ENCODE measurements around the gene FOXK2.

FOXK2 gene

GRCh38 chr17:82600731-82601446, 81.4 kb downstream of the FOXK2 start:
- Histone ChIP-seq H3K36me3 (ENCODE audit: control insufficient read depth in 5 of 5, insufficient read depth in 5 of 5, low read length in 5 of 5) (peaks cover 0 to 73% (median 59%) of the 10 kb centered on the region in 5 donors), H3K9ac (ENCODE audit: low read length in 5 of 5) (no peak overlapping the region), H3K27me3 (ENCODE audit: control insufficient read depth in 5 of 5, insufficient read depth in 4 of 5, low read length in 5 of 5) (no peaks in the 10 kb centered on the region), H3K4me3 (ENCODE audit: low read depth in 1 of 5, low read length in 5 of 5) (no peak overlapping the region), H3K4me1 (ENCODE audit: control insufficient read depth in 5 of 5, insufficient read depth in 5 of 5, low read length in 5 of 5) (peaks cover 3 to 42% (median 28%) of the 10 kb centered on the region in 5 donors), H3K27ac (ENCODE audit: low read depth, low read length) (no peak overlapping the region), H3K9me3 (ENCODE audit: control insufficient read depth in 5 of 5, low read length in 5 of 5) (no peaks in the 10 kb centered on the region)

- Histone ChIP-seq H3K36me3 (ENCODE audit: control insufficient read depth in 5 of 5, insufficient read depth in 5 of 5, low read length in 5 of 5) (peaks cover 0 to 72% (median 53%) of the 10 kb centered on the region in 5 donors), H3K27me3 (ENCODE audit: control insufficient read depth in 5 of 5, insufficient read depth in 4 of 5, low read length in 5 of 5) (no peaks in the 10 kb centered on the region), H3K27ac (ENCODE audit: low read depth, low read length) (no peak overlapping the region), H3K9me3 (ENCODE audit: control insufficient read depth in 5 of 5, low read length in 5 of 5) (no peaks in the 10 kb centered on the region), H3K4me3 (ENCODE audit: low read depth in 1 of 5, low read length in 5 of 5) (no peak overlapping the region), H3K9ac (ENCODE audit: low read length in 5 of 5) (no peak overlapping the region), H3K4me1 (ENCODE audit: control insufficient read depth in 5 of 5, insufficient read depth in 5 of 5, low read length in 5 of 5) (peaks cover 3 to 42% (median 28%) of the 10 kb centered on the region in 5 donors)
These were observed 82.0 kb downstream of the FOXK2 start for GRCh38 chr17:82601447-82602000.

GRCh38 chr17:82602487-82602886, 83.0 kb downstream of the FOXK2 start:
- H3K27me3 ChIP-seq (ENCODE audit: control insufficient read depth in 5 of 5, insufficient read depth in 4 of 5, low read length in 5 of 5), result no peaks in the 10 kb centered on the region
- no peak overlapping the region for H3K4me3 ChIP-seq (ENCODE audit: low read depth in 1 of 5, low read length in 5 of 5)
- H3K27ac ChIP-seq (ENCODE audit: low read depth, low read length), result no peak overlapping the region
- no peaks in the 10 kb centered on the region for H3K9me3 ChIP-seq (ENCODE audit: control insufficient read depth in 5 of 5, low read length in 5 of 5)
- H3K4me1 ChIP-seq (ENCODE audit: control insufficient read depth in 5 of 5, insufficient read depth in 5 of 5, low read length in 5 of 5), result peaks cover 3 to 42% (median 28%) of the 10 kb centered on the region in 5 donors
- no peak overlapping the region for H3K9ac ChIP-seq (ENCODE audit: low read length in 5 of 5)
- peaks cover 0 to 63% (median 44%) of the 10 kb centered on the region in 5 donors for H3K36me3 ChIP-seq (ENCODE audit: control insufficient read depth in 5 of 5, insufficient read depth in 5 of 5, low read length in 5 of 5)

- Histone ChIP-seq H3K4me1 (ENCODE audit: control insufficient read depth in 5 of 5, insufficient read depth in 5 of 5, low read length in 5 of 5) (peaks cover 3 to 42% (median 28%) of the 10 kb centered on the region in 5 donors), H3K27ac (ENCODE audit: low read depth, low read length) (peak overlapping the region; percentile 68), H3K9me3 (ENCODE audit: control insufficient read depth in 5 of 5, low read length in 5 of 5) (no peaks in the 10 kb centered on the region), H3K36me3 (ENCODE audit: control insufficient read depth in 5 of 5, insufficient read depth in 5 of 5, low read length in 5 of 5) (peaks cover 0 to 64% (median 44%) of the 10 kb centered on the region in 5 donors), H3K9ac (ENCODE audit: low read length in 5 of 5) (peak overlapping the region in 2 of 5 donors; percentile 26 to 39), H3K4me3 (ENCODE audit: low read depth in 1 of 5, low read length in 5 of 5) (peak overlapping the region in 4 of 5 donors; percentile 23 to 56 (median 48)), H3K27me3 (ENCODE audit: control insufficient read depth in 5 of 5, insufficient read depth in 4 of 5, low read length in 5 of 5) (no peaks in the 10 kb centered on the region)
These were observed 83.6 kb downstream of the FOXK2 start for GRCh38 chr17:82602986-82603710.

DNA sequence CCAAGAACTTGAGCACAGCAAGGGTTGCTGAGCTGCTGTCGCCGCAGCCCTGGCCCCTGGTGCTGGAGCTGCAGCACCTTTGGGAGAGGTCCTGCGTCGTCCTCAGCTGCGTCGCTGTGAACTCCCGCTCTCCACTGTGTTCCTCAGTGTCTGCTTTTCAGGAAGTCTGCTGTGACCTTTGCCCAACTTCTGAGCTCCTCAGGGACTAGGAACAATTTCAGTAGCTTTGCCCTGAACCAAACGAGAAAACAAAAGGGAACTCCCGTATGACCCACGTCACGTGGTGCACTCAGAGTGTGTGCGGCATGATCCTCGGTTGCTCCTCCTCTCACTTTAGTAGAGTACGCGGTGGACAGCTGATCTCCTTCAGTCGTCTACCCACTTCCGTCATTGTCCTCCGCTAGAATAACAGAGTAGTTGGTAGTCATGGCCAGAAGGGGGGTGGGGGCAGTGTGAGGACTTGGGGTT, 84.5 kb downstream of the FOXK2 start:
- peak overlapping the region in 3 of 5 donors; percentile 26 to 39 (median 33) for H3K9ac ChIP-seq (ENCODE audit: low read length in 5 of 5)
- peaks cover 3 to 36% (median 28%) of the 10 kb centered on the region in 5 donors for H3K4me1 ChIP-seq (ENCODE audit: control insufficient read depth in 5 of 5, insufficient read depth in 5 of 5, low read length in 5 of 5)
- no peaks in the 10 kb centered on the region for H3K9me3 ChIP-seq (ENCODE audit: control insufficient read depth in 5 of 5, low read length in 5 of 5)
- peak overlapping the region; percentile 5 to 56 (median 51) for H3K4me3 ChIP-seq (ENCODE audit: low read depth in 1 of 5, low read length in 5 of 5)
- peak overlapping the region; percentile 68 for H3K27ac ChIP-seq (ENCODE audit: low read depth, low read length)
- H3K36me3 ChIP-seq (ENCODE audit: control insufficient read depth in 5 of 5, insufficient read depth in 5 of 5, low read length in 5 of 5), result peaks cover 0 to 61% (median 42%) of the 10 kb centered on the region in 5 donors
- no peaks in the 10 kb centered on the region for H3K27me3 ChIP-seq (ENCODE audit: control insufficient read depth in 5 of 5, insufficient read depth in 4 of 5, low read length in 5 of 5)

DNA sequence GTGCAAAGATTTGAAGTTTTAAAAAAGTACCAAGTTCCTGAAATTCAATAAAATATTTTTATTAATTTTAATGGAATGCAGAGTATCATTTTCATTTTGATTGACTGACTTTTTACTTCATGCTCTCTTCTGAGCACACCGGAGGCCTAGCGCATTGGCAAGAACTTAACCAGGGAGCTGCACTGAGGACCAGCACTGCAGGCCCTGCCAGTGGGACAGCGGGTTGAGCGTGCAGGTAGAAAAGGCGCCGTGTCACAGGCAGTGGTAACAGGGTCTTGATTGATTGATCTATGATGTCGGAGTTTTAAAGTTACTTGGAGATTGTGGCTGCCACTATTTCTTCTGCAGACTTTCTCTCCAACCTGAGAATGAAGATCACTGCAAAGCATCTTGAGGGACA, 85.0 kb downstream of the FOXK2 start:
- peak overlapping the region in 3 of 5 donors; percentile 5 to 56 (median 51) for H3K4me3 ChIP-seq (ENCODE audit: low read depth in 1 of 5, low read length in 5 of 5)
- H3K27me3 ChIP-seq (ENCODE audit: control insufficient read depth in 5 of 5, insufficient read depth in 4 of 5, low read length in 5 of 5), result no peaks in the 10 kb centered on the region
- H3K9me3 ChIP-seq (ENCODE audit: control insufficient read depth in 5 of 5, low read length in 5 of 5), result no peaks in the 10 kb centered on the region
- H3K36me3 ChIP-seq (ENCODE audit: control insufficient read depth in 5 of 5, insufficient read depth in 5 of 5, low read length in 5 of 5), result peaks cover 2 to 64% (median 44%) of the 10 kb centered on the region in 5 donors
- peak overlapping the region; percentile 68 for H3K27ac ChIP-seq (ENCODE audit: low read depth, low read length)
- peaks cover 3 to 31% (median 28%) of the 10 kb centered on the region in 5 donors for H3K4me1 ChIP-seq (ENCODE audit: control insufficient read depth in 5 of 5, insufficient read depth in 5 of 5, low read length in 5 of 5)
- H3K9ac ChIP-seq (ENCODE audit: low read length in 5 of 5), result peak overlapping the region in 1 of 5 donors; percentile 26

GRCh38 chr17:82605939-82606600, 86.5 kb downstream of the FOXK2 start:
- H3K36me3 ChIP-seq (ENCODE audit: control insufficient read depth in 5 of 5, insufficient read depth in 5 of 5, low read length in 5 of 5), result peaks cover 6 to 59% (median 37%) of the 10 kb centered on the region in 5 donors
- no peaks in the 10 kb centered on the region for H3K9me3 ChIP-seq (ENCODE audit: control insufficient read depth in 5 of 5, low read length in 5 of 5)
- H3K27ac ChIP-seq (ENCODE audit: low read depth, low read length), result peak overlapping the region; percentile 2
- H3K4me1 ChIP-seq (ENCODE audit: control insufficient read depth in 5 of 5, insufficient read depth in 5 of 5, low read length in 5 of 5), result peaks cover 3 to 31% (median 28%) of the 10 kb centered on the region in 5 donors
- H3K9ac ChIP-seq (ENCODE audit: low read length in 5 of 5), result no peak overlapping the region
- H3K4me3 ChIP-seq (ENCODE audit: low read depth in 1 of 5, low read length in 5 of 5), result no peak overlapping the region
- H3K27me3 ChIP-seq (ENCODE audit: control insufficient read depth in 5 of 5, insufficient read depth in 4 of 5, low read length in 5 of 5), result no peaks in the 10 kb centered on the region

- H3K4me3 ChIP-seq (ENCODE audit: low read depth in 1 of 5, low read length in 5 of 5), result no peak overlapping the region
- peaks cover 6 to 55% (median 28%) of the 10 kb centered on the region in 5 donors for H3K36me3 ChIP-seq (ENCODE audit: control insufficient read depth in 5 of 5, insufficient read depth in 5 of 5, low read length in 5 of 5)
- no peak overlapping the region for H3K9ac ChIP-seq (ENCODE audit: low read length in 5 of 5)
- no peak overlapping the region for H3K27ac ChIP-seq (ENCODE audit: low read depth, low read length)
- H3K27me3 ChIP-seq (ENCODE audit: control insufficient read depth in 5 of 5, insufficient read depth in 4 of 5, low read length in 5 of 5), result no peaks in the 10 kb centered on the region
- peaks cover under 1 to 10% (median 8%) of the 10 kb centered on the region in 5 donors for H3K4me1 ChIP-seq (ENCODE audit: control insufficient read depth in 5 of 5, insufficient read depth in 5 of 5, low read length in 5 of 5)
- H3K9me3 ChIP-seq (ENCODE audit: control insufficient read depth in 5 of 5, low read length in 5 of 5), result no peaks in the 10 kb centered on the region
These were observed 89.3 kb downstream of the FOXK2 start for GRCh38 chr17:82608816-82609215.

GRCh38 chr17:82609655-82610054, 90.1 kb downstream of the FOXK2 start:
- Histone ChIP-seq H3K36me3 (ENCODE audit: control insufficient read depth in 5 of 5, insufficient read depth in 5 of 5, low read length in 5 of 5) (peaks cover 6 to 59% (median 33%) of the 10 kb centered on the region in 5 donors), H3K9me3 (ENCODE audit: control insufficient read depth in 5 of 5, low read length in 5 of 5) (no peaks in the 10 kb centered on the region), H3K27me3 (ENCODE audit: control insufficient read depth in 5 of 5, insufficient read depth in 4 of 5, low read length in 5 of 5) (no peaks in the 10 kb centered on the region), H3K4me1 (ENCODE audit: control insufficient read depth in 5 of 5, insufficient read depth in 5 of 5, low read length in 5 of 5) (peaks cover 0 to 1% (median under 1%) of the 10 kb centered on the region in 5 donors), H3K27ac (ENCODE audit: low read depth, low read length) (no peak overlapping the region), H3K9ac (ENCODE audit: low read length in 5 of 5) (no peak overlapping the region), H3K4me3 (ENCODE audit: low read depth in 1 of 5, low read length in 5 of 5) (no peak overlapping the region)

Data from subcutaneous abdominal adipose tissue (tissue), 5 donors.